Epithelial cell of proximal tubule (primary cell): ENCODE results near the gene KCNK10. TPM values are rescaled to one million over a fixed set of nuclear protein-coding genes. Genes with fewer than 3 reads are reported as not detected.

Experiments used
- DNase-seq: peaks from one replicate; pipeline ENCODE4 v3.0.0-alpha.2; 2011; ENCODE audit warnings: low read depth
- H3K4me3 ChIP-seq: 2 replicates; pipeline ENCODE4 v1.5.1; 2011; ENCODE audit warnings: low read depth, mild to moderate bottlenecking, low read length
- CTCF ChIP-seq: conservative IDR thresholded peaks from 2 replicates; pipeline ENCODE4 v1.5.1; 2012; ENCODE audit warnings: low read depth, mild to moderate bottlenecking, low read length
- total RNA-seq: library from RNA; depleted of rRNA; stranded (reverse); fragments of >200 nt; gene quantifications from 2 replicates; pipeline ENCODE4 v1.2.3, GENCODE V29; 2015

Gene KCNK10
- total RNA-seq, 1 donor from 2014 or later = 4.2 TPM

GRCh38 chr14:88218119-88218915 is 104.8 kb downstream of the KCNK10 start:
- no peak for TF ChIP-seq CTCF
- no peak overlapping the region for H3K4me3 ChIP-seq
- no peak for DNase-seq

GRCh38 chr14:88212691-88213090 is 110.4 kb downstream of the KCNK10 start:
- DNase-seq = no peak
- no peak overlapping the region for H3K4me3 ChIP-seq
- TF ChIP-seq CTCF = no peak

GRCh38 chr14:88210426-88210825 is 112.6 kb downstream of the KCNK10 start:
- TF ChIP-seq CTCF = no peak
- no peak overlapping the region for H3K4me3 ChIP-seq
- DNase-seq = no peak

GRCh38 chr14:88209273-88209672 is 113.8 kb downstream of the KCNK10 start:
- no peak for DNase-seq
- no peak overlapping the region for H3K4me3 ChIP-seq
- TF ChIP-seq CTCF = no peak

GRCh38 chr14:88208858-88209257 is 114.2 kb downstream of the KCNK10 start:
- TF ChIP-seq CTCF = no peak
- no peak for DNase-seq
- no peak overlapping the region for H3K4me3 ChIP-seq

GRCh38 chr14:88204221-88204620 is 118.8 kb downstream of the KCNK10 start:
- DNase-seq = no peak
- no peak for TF ChIP-seq CTCF
- no peak overlapping the region for H3K4me3 ChIP-seq

- no peak overlapping the region for H3K4me3 ChIP-seq
- no peak for DNase-seq
- TF ChIP-seq CTCF = no peak
These were observed 119.8 kb downstream of the KCNK10 start for GRCh38 chr14:88203291-88203690.
